Calu3 (cell line): Measurements from ENCODE around the gene PRELP. TPM values are rescaled to one million over a fixed set of nuclear protein-coding genes. Genes with fewer than 3 reads are reported as not detected.

Experiments
- BruUV-seq: library from RNA; stranded (reverse); fragments of 400-500 nt; replicated peaks from 2 replicates; lab custom pipeline; 2021; lab: Mats Ljungman, UMichigan
- CTCF ChIA-PET: fragments of 300-600 bp; sonication (Branson Sonifier 250); formaldehyde crosslinking; loops from one replicate; lab custom pipeline; 2022; ENCODE audit warnings: antibody characterized with exemption; lab: Charles Lee
- DNase-seq: peaks from one replicate; pipeline ENCODE4 v3.0.0; 2022
- H3K27ac Mint-ChIP-seq: one replicate; pipeline ENCODE4 v1.8.0; 2022; ENCODE audit warnings: mixed read lengths; ENCODE audit not compliant: unreplicated experiment
- H3K27me3 Mint-ChIP-seq: one replicate; pipeline ENCODE4 v1.8.0; 2022; ENCODE audit warnings: mixed read lengths; ENCODE audit not compliant: unreplicated experiment
- H3K36me3 Mint-ChIP-seq: one replicate; pipeline ENCODE4 v1.8.0; 2022; ENCODE audit warnings: mild to moderate bottlenecking, moderate library complexity, mixed read lengths; ENCODE audit not compliant: insufficient read depth, unreplicated experiment
- H3K4me1 Mint-ChIP-seq: one replicate; pipeline ENCODE4 v1.8.0; 2022; ENCODE audit warnings: mild to moderate bottlenecking, low read depth, mixed read lengths; ENCODE audit not compliant: unreplicated experiment
- H3K4me3 Mint-ChIP-seq: one replicate; pipeline ENCODE4 v1.8.0; 2022; ENCODE audit warnings: mild to moderate bottlenecking, low read depth, moderate library complexity, mixed read lengths; ENCODE audit not compliant: unreplicated experiment
- H3K9me3 Mint-ChIP-seq: one replicate; pipeline ENCODE4 v1.8.0; 2022; ENCODE audit warnings: low read depth, mixed read lengths; ENCODE audit not compliant: unreplicated experiment
- intact Hi-C: fragments of 100-400 bp; cut with micrococcal nuclease; formaldehyde crosslinking; loops from one replicate; pipeline ENCODE4 v1.10.0; 2022; ENCODE audit not compliant: unreplicated experiment
- total RNA-seq: library from RNA; stranded (reverse); gene quantifications from 2 replicates; pipeline ENCODE4 v1.2.3, GENCODE V29; 2022
- TF ChIP-seq, protein P1 (sequence below): fragments of 200-600 bp; IDR thresholded peaks from one replicate; pipeline ENCODE4 v1.8.0; 2022; ENCODE audit warnings: antibody characterized with exemption; ENCODE audit not compliant: unreplicated experiment

Gene PRELP
- total RNA-seq, 1 experiment from 2014 or later = not detected

DNA sequence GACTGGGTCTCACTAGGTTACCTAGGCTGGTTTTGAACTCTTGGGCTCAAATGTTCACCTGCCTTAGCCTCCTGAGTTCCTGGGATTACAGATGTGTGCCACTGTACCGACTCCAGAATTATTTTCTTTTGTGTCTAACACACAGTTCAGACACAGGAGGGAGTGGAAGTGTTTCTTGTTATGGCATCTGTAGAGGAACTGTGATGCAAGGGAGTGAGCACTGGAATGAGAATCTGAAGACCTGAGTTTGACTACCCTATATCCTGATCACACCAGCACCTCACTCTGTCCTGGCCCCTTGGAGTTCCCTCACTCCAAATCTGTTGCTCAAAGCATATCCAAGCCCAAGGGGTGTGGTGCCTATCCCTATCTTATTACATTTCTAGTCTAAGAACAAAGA is 33.5 kb downstream of the PRELP start:
- Mint-ChIP-seq H3K36me3 (no peaks in the 10 kb centered on the region), H3K9me3 (no peaks in the 10 kb centered on the region), H3K27ac (no peak overlapping the region), H3K27me3 (peaks cover 2% of the 10 kb centered on the region), H3K4me3 (no peak overlapping the region), H3K4me1 (peaks cover 32% of the 10 kb centered on the region)
- TF ChIP-seq, protein P1, sequence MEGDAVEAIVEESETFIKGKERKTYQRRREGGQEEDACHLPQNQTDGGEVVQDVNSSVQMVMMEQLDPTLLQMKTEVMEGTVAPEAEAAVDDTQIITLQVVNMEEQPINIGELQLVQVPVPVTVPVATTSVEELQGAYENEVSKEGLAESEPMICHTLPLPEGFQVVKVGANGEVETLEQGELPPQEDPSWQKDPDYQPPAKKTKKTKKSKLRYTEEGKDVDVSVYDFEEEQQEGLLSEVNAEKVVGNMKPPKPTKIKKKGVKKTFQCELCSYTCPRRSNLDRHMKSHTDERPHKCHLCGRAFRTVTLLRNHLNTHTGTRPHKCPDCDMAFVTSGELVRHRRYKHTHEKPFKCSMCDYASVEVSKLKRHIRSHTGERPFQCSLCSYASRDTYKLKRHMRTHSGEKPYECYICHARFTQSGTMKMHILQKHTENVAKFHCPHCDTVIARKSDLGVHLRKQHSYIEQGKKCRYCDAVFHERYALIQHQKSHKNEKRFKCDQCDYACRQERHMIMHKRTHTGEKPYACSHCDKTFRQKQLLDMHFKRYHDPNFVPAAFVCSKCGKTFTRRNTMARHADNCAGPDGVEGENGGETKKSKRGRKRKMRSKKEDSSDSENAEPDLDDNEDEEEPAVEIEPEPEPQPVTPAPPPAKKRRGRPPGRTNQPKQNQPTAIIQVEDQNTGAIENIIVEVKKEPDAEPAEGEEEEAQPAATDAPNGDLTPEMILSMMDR = no peak
- CTCF ChIA-PET = no interaction called here
- DNase-seq = no peak
- BruUV-seq = no TSS peak
- intact Hi-C loops = loop anchor here (10.0 kb wide), 1 partner anchor 116 kb away; the partner anchor contains the start of gene ATP2B4

DNA sequence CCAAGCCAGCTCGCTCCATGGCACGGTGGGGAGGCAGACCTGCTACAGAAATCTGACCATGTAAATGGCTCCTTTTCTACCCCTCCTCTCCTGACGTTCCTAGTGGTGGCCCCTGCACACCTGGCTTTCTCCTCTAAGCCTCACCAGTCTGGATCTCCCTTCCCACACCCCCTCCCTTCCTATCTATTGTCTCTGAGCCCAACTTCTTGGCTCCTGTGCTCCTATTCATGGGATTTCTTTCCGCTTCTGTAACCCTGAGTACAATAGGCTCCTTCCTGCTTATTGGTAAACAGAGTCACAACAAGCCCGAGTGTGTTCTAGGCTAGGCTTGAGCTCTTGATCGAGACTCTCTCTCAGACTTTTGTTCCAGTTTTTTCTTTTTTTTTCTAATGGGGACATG is 35.9 kb downstream of the PRELP start:
- Mint-ChIP-seq H3K36me3 (no peaks in the 10 kb centered on the region), H3K4me3 (no peak overlapping the region), H3K9me3 (no peaks in the 10 kb centered on the region), H3K27me3 (no peaks in the 10 kb centered on the region), H3K27ac (no peak overlapping the region), H3K4me1 (peaks cover 38% of the 10 kb centered on the region)
- no peak for DNase-seq
- intact Hi-C loops = no loop called here
- TF ChIP-seq, protein P1 = no peak
- CTCF ChIA-PET = interaction anchor here (0.6 to 1.2 kb wide), 2 partner anchors 25 to 405 kb away, joined by 3 to 4 read pairs; no protein-coding TSS in a partner anchor
- no TSS peak for BruUV-seq

DNA sequence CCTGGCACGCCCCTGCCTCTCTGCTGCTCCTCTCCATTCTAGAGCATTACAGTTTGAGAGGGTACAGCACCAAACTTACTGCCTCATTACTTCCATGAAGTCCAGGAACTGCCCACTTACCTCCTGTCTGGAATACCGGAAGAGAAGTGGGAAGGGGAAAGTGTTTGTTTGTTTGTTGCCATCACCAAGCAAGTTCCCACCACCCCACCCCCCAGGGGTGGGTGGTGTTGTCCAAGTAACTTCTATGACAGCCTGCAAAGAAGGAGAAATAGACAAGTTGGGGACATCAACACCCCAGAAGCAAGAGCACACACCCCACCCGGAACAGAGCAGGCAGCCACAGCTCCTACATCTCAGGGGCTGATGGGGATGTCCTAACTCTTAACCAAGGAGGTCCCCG is 36.3 kb downstream of the PRELP start:
- no peak for DNase-seq
- Mint-ChIP-seq H3K36me3 (no peaks in the 10 kb centered on the region), H3K27me3 (no peaks in the 10 kb centered on the region), H3K9me3 (no peaks in the 10 kb centered on the region), H3K4me1 (peaks cover 38% of the 10 kb centered on the region), H3K27ac (peak overlapping the region; percentile 76), H3K4me3 (no peak overlapping the region)
- intact Hi-C loops = no loop called here
- BruUV-seq = no TSS peak
- TF ChIP-seq, protein P1 = no peak
- CTCF ChIA-PET = interaction anchor here (0.6 to 1.2 kb wide), 2 partner anchors 24 to 404 kb away, joined by 3 to 4 read pairs; no protein-coding TSS in a partner anchor

DNA sequence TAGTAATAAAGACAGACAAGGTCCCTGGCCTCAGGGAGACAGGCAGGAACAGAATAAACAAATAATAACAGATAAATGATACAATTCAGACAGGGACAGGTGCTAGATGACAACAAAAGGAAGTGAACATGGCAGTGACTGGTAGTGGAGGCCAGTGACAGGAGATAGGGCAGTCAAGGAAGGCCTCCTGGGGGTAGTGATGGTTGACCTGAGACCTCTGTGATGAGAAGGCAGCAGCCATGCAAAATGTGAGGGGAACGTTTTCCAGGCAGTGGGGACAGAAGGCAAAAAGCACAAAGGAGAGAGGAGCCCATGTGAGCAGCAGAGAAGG is 36.9 kb downstream of the PRELP start:
- Mint-ChIP-seq H3K27ac (peak overlapping the region; percentile 76), H3K36me3 (no peaks in the 10 kb centered on the region), H3K4me1 (peaks cover 38% of the 10 kb centered on the region), H3K27me3 (no peaks in the 10 kb centered on the region), H3K4me3 (peak overlapping the region; percentile 10), H3K9me3 (no peaks in the 10 kb centered on the region)
- no TSS peak for BruUV-seq
- intact Hi-C loops = no loop called here
- CTCF ChIA-PET = no interaction called here
- TF ChIP-seq, protein P1 = no peak
- DNase-seq = no peak
